Measurements from ENCODE around the gene ACSL4. TPM values are rescaled to one million over a fixed set of nuclear protein-coding genes. Genes with fewer than 3 reads are reported as not detected.
"Not testable (repeated sequence)": the region's sequence is repeated elsewhere in the genome, so short reads cannot be mapped to it uniquely, and the experiment has no call there.

ACSL4 gene
- total RNA-seq, 1 experiment from 2014 or later = 38.3 TPM

- ChIA-PET CTCF (no interaction called here), POLR2A (no interaction called here)
- no peak overlapping the region for H3K4me3 Mint-ChIP-seq (ENCODE audit: unreplicated experiment)
- DNase-seq = no peak
- no peaks in the 10 kb centered on the region for H3K27me3 Mint-ChIP-seq (ENCODE audit: insufficient read depth, unreplicated experiment)
- Histone ChIP-seq H3K4me1 (no peaks in the 10 kb centered on the region), H3K4me3 (ENCODE audit: low read depth, low read length) (no peak overlapping the region), H3K9me3 (no peaks in the 10 kb centered on the region), H3K27me3 (replicated peaks; ENCODE audit: control insufficient read depth, insufficient read depth, low read length) (no peaks in the 10 kb centered on the region), H3K36me3 (ENCODE audit: control insufficient read depth, insufficient read depth, low read length) (no peaks in the 10 kb centered on the region; the same call in 1 of the 2 replicates)
- no peaks in the 10 kb centered on the region for H3K4me1 Mint-ChIP-seq (ENCODE audit: low read depth, unreplicated experiment)
- no peak overlapping the region for H3K27ac Mint-ChIP-seq (ENCODE audit: unreplicated experiment)
- BruUV-seq (replicated peaks) = no TSS peak
- intact Hi-C loops (cut with micrococcal nuclease; ENCODE audit: unreplicated experiment) = no loop called here
- H3K36me3 Mint-ChIP-seq (ENCODE audit: insufficient read depth, unreplicated experiment) = peaks cover 15% of the 10 kb centered on the region
- TF ChIP-seq CTCF (IDR thresholded peaks at IDR 0.05; ENCODE audit: insufficient read depth in 1 of 2, low read depth in 1 of 2, low read length in 1 of 2, severe bottlenecking in 1 of 2, unreplicated experiment in 1 of 2) = no peak
- peaks cover 10% of the 10 kb centered on the region for H3K9me3 Mint-ChIP-seq (ENCODE audit: unreplicated experiment)
Measured at GRCh38 chrX:109660435-109661143, 72.5 kb downstream of the ACSL4 start.

- BruUV-seq (replicated peaks) = no TSS peak
- Histone ChIP-seq H3K36me3 (ENCODE audit: control insufficient read depth, insufficient read depth, low read length) (no peaks in the 10 kb centered on the region; the same call in 1 of the 2 replicates), H3K4me3 (ENCODE audit: low read depth, low read length) (no peak overlapping the region), H3K27me3 (replicated peaks; ENCODE audit: control insufficient read depth, insufficient read depth, low read length) (no peaks in the 10 kb centered on the region), H3K4me1 (no peaks in the 10 kb centered on the region), H3K9me3 (no peaks in the 10 kb centered on the region)
- CTCF ChIA-PET = no interaction called here
- Mint-ChIP-seq H3K4me3 (ENCODE audit: unreplicated experiment) (no peak overlapping the region), H3K27ac (ENCODE audit: unreplicated experiment) (no peak overlapping the region), H3K9me3 (ENCODE audit: unreplicated experiment) (peaks cover 10% of the 10 kb centered on the region), H3K36me3 (ENCODE audit: insufficient read depth, unreplicated experiment) (peaks cover 7% of the 10 kb centered on the region), H3K4me1 (ENCODE audit: low read depth, unreplicated experiment) (no peaks in the 10 kb centered on the region), H3K27me3 (ENCODE audit: insufficient read depth, unreplicated experiment) (no peaks in the 10 kb centered on the region)
- intact Hi-C loops (cut with micrococcal nuclease; ENCODE audit: unreplicated experiment) = no loop called here
- TF ChIP-seq CTCF (IDR thresholded peaks at IDR 0.05; ENCODE audit: insufficient read depth in 1 of 2, low read depth in 1 of 2, low read length in 1 of 2, severe bottlenecking in 1 of 2, unreplicated experiment in 1 of 2) = no peak
- POLR2A ChIA-PET = no interaction called here
- no peak for DNase-seq
Measured at GRCh38 chrX:109658391-109658790, 74.7 kb downstream of the ACSL4 start.

GRCh38 chrX:109657364-109657763 is 75.7 kb downstream of the ACSL4 start:
- H3K27me3 Mint-ChIP-seq (ENCODE audit: insufficient read depth, unreplicated experiment); H3K9me3 ChIP-seq; POLR2A ChIA-PET; BruUV-seq (replicated peaks); intact Hi-C loops (cut with micrococcal nuclease; ENCODE audit: unreplicated experiment); H3K4me1 ChIP-seq; H3K36me3 ChIP-seq (ENCODE audit: control insufficient read depth, insufficient read depth, low read length); H3K4me3 Mint-ChIP-seq (ENCODE audit: unreplicated experiment); H3K27me3 ChIP-seq (replicated peaks; ENCODE audit: control insufficient read depth, insufficient read depth, low read length); H3K36me3 Mint-ChIP-seq (ENCODE audit: insufficient read depth, unreplicated experiment); H3K27ac Mint-ChIP-seq (ENCODE audit: unreplicated experiment); H3K4me1 Mint-ChIP-seq (ENCODE audit: low read depth, unreplicated experiment); DNase-seq; H3K4me3 ChIP-seq (ENCODE audit: low read depth, low read length); H3K9me3 Mint-ChIP-seq (ENCODE audit: unreplicated experiment); CTCF ChIA-PET: not testable (repeated sequence)

Data from Caco-2 (cell line).